Prostate gland (tissue), 2 donors: ENCODE results near the gene MRPL58.

ENCODE experiments used
- POLR2A ChIP-seq: fragments of 450-650 bp; IDR thresholded peaks from one replicate; pipeline ENCODE4 v1.6.1; 2016; ENCODE audit warnings: antibody characterized with exemption, mild to moderate bottlenecking
- POLR2AphosphoS5 ChIP-seq: sonication (generic); formaldehyde crosslinking; IDR thresholded peaks from one replicate; pipeline ENCODE4 v1.6.1; 2017; ENCODE audit warnings: antibody characterized with exemption
- TF ChIP-seq, protein P1 (sequence below), 4 experiments: fragments of 200-600 bp in 2 of 4; fragments of 450-650 bp in 2 of 4; sonication (generic) in 2 of 4; IDR thresholded peaks; 1 replicate in 3 of 4; 2 replicates in 1 of 4; pipeline ENCODE4 v1.5.1; 2016 to 2019; ENCODE audit warnings: antibody characterized with exemption in 4 of 4, mild to moderate bottlenecking in 2 of 4, moderate library complexity in 2 of 4

DNA sequence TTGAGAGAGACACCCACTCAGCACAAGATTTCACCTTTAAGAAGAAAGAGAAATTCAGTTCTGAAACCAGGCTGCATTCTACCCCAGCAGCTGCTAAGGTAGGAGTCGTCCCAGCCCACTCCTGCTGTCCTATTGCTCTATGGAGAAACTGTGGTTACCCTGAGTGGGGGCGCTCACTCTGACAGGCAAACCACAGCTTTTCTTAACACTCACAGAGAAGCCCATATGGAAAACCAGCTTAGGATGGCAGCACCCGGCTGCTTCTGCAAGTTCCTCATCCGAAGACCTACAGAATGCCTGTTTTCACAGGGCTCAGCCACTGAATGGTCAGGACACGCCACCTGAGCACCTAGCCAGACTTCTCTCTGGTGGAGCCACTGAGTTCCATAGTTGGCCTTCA lies 26.8 kb downstream of the MRPL58 start:
- TF ChIP-seq, protein P1, sequence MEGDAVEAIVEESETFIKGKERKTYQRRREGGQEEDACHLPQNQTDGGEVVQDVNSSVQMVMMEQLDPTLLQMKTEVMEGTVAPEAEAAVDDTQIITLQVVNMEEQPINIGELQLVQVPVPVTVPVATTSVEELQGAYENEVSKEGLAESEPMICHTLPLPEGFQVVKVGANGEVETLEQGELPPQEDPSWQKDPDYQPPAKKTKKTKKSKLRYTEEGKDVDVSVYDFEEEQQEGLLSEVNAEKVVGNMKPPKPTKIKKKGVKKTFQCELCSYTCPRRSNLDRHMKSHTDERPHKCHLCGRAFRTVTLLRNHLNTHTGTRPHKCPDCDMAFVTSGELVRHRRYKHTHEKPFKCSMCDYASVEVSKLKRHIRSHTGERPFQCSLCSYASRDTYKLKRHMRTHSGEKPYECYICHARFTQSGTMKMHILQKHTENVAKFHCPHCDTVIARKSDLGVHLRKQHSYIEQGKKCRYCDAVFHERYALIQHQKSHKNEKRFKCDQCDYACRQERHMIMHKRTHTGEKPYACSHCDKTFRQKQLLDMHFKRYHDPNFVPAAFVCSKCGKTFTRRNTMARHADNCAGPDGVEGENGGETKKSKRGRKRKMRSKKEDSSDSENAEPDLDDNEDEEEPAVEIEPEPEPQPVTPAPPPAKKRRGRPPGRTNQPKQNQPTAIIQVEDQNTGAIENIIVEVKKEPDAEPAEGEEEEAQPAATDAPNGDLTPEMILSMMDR (IDR thresholded peaks at IDR 0.05): no peak
- no peak for TF ChIP-seq POLR2A
- TF ChIP-seq POLR2AphosphoS5: no peak
